Occipital lobe (tissue), 2 donors: ENCODE results near the gene RAB13. TPM values are rescaled to one million over a fixed set of nuclear protein-coding genes. Genes with fewer than 3 reads are reported as not detected.

Experiments used
- DNase-seq: peaks from one replicate; lab custom pipeline; 2025; lab: John Stamatoyannopoulos, UW
- total RNA-seq: library from RNA; depleted of rRNA; stranded (reverse); fragments of >200 nt; gene quantifications from one replicate; pipeline ENCODE4 v1.2.3, GENCODE V29; 2014

Gene RAB13
- total RNA-seq, 1 donor from 2014 or later: 7.0 TPM

GRCh38 chr1:153978274-153978909 is 7.7 kb downstream of the RAB13 start:
- no peak for DNase-seq

GRCh38 chr1:153977250-153978240 is 8.6 kb downstream of the RAB13 start, which contains the start of gene JTB:
JTB (minus strand) TSS chr1:153977674; CDS start chr1:153977252, 422 bp downstream.
- peak; percentile 85 for DNase-seq

DNA sequence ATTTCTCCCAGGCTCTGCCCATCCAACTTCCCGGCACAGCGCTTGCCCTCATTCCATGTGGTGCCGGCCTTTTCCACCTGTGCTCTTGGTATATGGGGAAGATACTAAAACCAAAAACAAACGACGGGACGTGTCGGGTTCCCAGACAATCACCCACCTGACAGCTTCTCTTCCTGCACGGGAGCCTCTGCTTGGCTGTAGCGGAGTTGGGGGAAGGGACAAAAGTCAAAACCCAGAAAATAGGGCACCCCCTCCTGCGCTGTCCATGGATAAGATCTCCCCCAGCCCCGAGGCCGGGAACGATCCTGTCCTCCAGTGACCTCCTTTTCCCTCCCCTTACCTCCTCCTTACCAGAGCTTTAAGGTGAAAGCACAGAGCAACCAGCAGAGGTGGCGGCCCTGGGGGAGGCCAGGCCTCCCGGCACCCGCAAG is 9.3 kb downstream of the RAB13 start:
- no peak for DNase-seq

- no peak for DNase-seq
Observed at GRCh38 chr1:153973525-153973924, 12.6 kb downstream of the RAB13 start.

DNA sequence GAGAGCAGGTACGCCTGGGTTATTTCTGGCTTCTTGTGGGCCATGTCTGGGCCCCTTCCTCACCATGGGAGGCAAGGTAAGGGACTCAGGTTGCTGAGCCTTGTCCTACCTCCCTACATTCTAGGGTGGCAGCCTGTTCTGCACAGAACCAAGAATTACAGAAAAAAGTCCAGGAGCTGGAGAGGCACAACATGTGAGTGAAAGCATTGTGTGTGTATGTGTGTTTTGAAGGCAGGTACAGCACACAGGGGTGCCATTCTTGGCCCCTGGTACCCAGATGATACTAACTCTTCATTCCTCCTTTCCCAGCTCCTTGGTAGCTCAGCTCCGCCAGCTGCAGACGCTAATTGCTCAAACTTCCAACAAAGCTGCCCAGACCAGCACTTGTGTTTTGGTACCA is 13.1 kb downstream of the RAB13 start:
- DNase-seq: no peak

DNA sequence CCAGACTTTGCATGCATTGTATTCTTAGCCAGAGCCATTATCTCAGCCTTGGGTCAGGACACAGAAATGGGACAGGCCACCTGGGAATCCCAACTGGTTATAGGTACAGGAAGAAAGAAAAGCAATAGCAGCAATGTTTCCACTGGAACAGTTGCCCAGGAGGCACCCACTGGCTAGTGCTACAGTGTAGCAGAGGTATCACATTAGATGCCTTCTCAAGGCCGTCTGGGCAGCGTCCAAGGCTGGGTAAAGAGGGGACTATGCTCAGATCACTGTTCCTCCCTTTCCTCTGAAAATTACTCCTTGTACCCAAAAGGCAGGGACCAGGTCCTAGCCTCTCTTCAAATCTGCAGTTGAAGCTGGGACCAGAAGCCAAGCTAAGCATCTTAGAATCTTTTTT is 15.8 kb downstream of the RAB13 start:
- DNase-seq: no peak

GRCh38 chr1:153968972-153969371 is 17.2 kb downstream of the RAB13 start:
- DNase-seq: no peak

DNA sequence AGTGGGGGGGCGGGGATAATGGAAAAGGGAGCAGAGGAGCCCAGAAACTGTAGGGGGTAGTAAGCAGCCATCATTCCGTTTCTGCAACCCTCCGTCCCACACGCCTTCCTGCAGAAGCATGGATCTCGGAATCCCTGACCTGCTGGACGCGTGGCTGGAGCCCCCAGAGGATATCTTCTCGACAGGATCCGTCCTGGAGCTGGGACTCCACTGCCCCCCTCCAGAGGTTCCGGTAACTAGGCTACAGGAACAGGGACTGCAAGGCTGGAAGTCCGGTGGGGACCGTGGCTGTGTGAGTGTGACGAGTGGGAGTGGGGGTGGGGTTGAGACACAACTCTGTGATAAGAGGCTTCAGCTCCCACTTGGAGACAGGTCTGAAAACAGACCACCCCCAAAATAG is 17.7 kb downstream of the RAB13 start:
- DNase-seq: no peak

- no peak for DNase-seq
Observed at GRCh38 chr1:153968000-153968363, 18.2 kb downstream of the RAB13 start.

DNA sequence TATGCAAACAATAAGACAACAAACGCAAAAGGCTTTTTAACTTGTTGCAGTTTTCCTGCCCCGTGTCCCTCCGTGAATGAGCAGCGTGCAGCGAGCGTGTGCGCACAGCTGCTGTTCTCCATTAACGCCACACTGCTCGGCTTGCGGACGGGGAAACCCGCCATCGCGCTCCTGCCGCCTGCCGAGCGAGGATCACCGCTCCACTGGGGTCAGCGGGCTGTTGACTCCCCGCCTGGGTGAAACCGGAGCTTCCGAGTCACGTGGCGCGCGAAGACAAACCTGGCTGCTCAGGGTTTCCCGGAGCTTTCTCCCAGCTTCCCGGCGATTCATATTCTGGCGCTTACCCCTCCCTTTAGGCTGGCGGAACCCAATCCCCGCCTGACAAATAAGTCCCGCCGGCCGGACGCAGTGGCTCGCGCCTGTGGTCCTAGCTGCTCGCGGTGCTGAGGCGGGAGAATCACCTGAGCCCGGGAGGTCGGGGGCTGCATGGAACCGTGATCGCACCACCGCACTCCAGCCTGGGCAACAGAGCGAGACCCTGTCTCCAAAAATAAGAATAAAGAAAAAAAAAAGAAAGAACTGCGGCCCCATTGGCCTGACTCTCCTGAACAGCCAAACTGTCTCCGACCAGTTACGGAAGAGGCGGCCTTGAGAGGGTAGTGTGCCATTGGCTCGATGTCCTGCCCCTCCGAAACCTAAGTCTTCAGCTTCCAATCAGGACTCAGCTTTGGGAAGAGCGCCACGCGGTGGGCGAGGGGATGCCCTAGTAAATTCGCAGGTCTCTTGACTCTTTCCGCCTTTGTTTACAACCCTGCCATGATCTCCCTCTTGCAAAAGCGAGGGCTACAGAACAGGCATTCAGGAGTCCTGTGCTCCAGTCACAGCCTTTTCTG is 18.8 kb downstream of the RAB13 start, which contains the start of gene CREB3L4:
CREB3L4 (plus strand) TSS at position 796 of the 893 bp plus-strand sequence. CDS start 624 bp downstream, outside the sequence.
- DNase-seq: peak; percentile 89

DNA sequence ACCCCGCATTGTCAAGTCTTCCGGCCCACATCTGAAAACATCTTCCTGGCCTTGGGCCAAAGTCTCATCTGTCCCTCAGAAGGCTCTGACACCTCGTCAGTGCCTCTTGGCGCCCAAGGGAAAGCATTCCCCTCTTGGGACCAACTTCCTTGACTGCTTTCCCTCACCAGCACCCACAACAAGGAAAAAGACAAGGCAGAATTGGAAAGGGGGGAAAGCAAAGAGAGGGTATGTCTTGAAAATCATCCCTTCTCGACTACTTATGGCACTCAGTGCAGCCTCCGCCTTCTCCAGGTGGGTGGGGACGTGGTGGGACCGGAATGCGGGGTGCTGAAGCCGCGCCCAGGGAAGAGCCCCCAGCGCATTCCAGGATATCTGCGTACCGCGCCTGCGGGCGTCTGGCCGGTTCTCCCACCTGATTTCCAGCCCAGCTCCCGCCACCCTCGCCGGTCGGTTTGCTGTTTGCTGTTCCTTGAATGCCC is 22.2 kb downstream of the RAB13 start:
- DNase-seq: no peak

- DNase-seq: peak; percentile 98
Observed at GRCh38 chr1:153963030-153963849, 22.9 kb downstream of the RAB13 start, which contains the start of gene SLC39A1. SLC39A1 (minus strand) TSS chr1:153963537; CDS start chr1:153962715, 822 bp downstream.

DNA sequence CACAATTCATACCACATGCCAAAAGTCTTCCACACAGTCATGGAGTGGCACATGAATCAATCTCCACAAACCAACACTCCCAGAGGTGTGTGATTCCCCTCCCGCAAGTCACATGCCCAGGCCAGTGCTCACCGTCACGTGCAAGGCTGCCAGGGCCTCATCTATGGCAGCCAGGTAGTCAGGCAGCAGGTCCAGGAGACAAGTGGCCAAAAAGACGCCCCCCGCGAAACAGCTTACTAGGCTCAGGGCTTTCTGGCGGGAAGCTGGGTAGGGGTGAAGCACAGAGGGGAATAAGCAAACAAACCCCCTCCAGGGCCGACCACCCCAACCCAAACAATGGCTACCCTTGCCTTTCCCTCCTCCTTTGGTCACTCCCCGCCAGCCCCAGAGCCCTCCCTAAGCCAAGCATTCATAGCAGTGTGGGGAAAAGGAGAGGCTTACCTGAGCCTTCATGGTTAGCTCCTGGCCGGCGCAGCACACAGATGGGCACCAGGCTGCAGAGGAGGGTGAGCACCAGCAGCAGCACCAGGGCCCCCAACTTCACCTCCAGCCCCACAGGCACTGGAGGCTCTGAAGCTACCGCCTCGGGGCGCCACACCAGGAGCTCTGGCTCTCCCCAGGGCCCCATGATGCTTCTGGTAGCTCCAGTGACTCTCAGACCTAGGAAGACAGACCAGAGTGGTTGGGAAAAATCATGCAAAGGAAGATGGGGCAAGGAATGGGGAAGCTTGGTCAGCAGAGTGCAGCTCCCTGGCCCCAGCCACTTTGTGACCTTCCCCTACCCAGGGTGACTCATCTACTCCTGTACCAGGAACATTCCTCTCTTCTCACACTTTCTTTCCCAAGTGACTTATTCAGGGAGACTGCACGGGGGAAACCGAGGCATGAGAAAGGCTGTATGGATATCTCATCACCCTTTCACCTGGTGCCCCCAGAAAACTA is 23.8 kb downstream of the RAB13 start:
- no peak for DNase-seq

- no peak for DNase-seq
Observed at GRCh38 chr1:153961421-153961820, 24.7 kb downstream of the RAB13 start.

DNA sequence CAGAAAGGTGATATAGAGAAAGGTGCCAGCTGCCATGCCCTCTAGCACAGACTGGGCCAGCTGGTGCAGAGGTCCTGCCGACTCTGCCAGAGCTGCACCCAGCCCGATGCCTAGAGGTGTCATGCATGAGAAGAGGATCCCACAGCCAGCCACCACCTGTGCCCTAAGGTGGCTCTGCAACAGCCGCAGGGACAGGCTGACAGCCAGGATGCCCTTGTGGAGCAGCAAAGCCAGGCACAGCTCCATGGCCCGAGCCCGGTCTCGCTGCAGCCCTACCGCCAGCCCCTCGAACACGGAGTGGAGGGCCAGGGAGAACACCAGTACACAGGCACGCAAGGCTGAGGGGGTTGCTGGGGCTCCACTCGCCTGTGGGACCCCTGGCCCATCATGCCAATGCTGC is 25.9 kb downstream of the RAB13 start:
- DNase-seq: no peak

GRCh38 chr1:153959454-153959853 is 26.7 kb downstream of the RAB13 start:
- no peak for DNase-seq

GRCh38 chr1:153958961-153959260 is 27.2 kb downstream of the RAB13 start:
- DNase-seq: no peak

DNA sequence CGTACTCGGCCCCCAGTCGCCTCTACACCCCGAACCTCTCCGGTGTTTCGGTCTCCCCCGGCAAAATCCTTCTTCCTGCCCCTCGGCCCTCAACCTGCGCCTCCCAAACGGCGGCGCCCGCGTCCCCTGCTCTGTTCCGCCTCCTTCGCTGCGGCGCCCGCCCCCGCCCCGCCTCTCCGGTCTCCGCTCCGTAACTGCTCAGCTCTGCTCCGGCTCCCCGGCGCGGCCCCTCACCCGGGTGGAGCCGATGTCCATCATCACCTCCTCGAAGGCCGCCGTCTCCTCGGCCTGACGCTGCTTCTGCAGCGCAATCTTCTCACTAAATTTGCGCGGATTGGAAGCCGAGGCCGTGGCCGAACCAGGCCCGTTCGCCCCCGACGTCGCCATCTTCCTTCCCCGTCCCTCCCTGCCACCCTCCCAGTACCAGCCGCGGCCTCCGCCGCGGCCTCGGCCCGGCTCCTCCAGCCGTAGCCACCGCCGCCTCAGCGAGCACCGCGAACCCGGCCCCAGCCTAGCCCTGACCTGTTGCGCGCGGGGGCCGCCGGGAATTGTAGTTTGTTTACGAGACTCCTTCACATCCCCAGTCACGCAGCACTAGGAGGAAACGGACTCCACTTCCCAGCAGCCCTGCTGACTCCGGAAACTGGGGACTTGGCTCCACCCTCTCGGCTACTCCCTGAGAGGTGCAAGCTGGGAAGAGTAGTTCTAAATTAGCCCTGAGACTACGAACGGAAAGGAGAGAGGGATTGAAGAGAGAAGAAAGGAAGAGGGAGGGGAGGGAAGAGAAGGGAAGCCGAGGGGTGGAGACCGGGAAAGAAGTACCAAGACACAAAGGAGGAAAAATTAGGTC is 27.8 kb downstream of the RAB13 start, which contains the start of gene CRTC2:
CRTC2 (minus strand) TSS at position 502 of the 850 bp plus-strand sequence; CDS start at position 387, 115 bp downstream.
- peak; percentile 98 for DNase-seq
